Parathyroid adenoma (tissue), 2 donors: Measurements from ENCODE around the gene MALRD1.

Experiments
- H2AFZ ChIP-seq: fragments of 300-600 bp; sonication (generic); one replicate; pipeline ENCODE4 v1.7.0; 2017; ENCODE audit warnings: antibody characterized with exemption, mild to moderate bottlenecking
- H3K27ac ChIP-seq: fragments of 300-600 bp; sonication (generic); one replicate; pipeline ENCODE4 v1.7.0; 2017
- H3K27me3 ChIP-seq: fragments of 300-600 bp; sonication (generic); one replicate; pipeline ENCODE4 v1.7.0; 2017; ENCODE audit warnings: low read length; ENCODE audit not compliant: control insufficient read depth, insufficient read depth
- H3K36me3 ChIP-seq: fragments of 300-600 bp; sonication (generic); one replicate; pipeline ENCODE4 v1.7.0; 2017; ENCODE audit warnings: low read length; ENCODE audit not compliant: control insufficient read depth, insufficient read depth
- H3K4me1 ChIP-seq: fragments of 300-600 bp; sonication (generic); one replicate; pipeline ENCODE4 v1.7.0; 2017; ENCODE audit warnings: control low read depth
- H3K4me2 ChIP-seq: fragments of 300-600 bp; sonication (generic); one replicate; pipeline ENCODE4 v1.7.0; 2017; ENCODE audit warnings: low read length
- H3K4me3 ChIP-seq: fragments of 300-600 bp; sonication (generic); one replicate; pipeline ENCODE4 v1.7.0; 2017; ENCODE audit warnings: low read depth, low read length
- H3K79me2 ChIP-seq: fragments of 300-600 bp; sonication (generic); one replicate; pipeline ENCODE4 v1.7.0; 2017; ENCODE audit warnings: control low read depth
- H3K9ac ChIP-seq: fragments of 300-600 bp; sonication (generic); one replicate; pipeline ENCODE4 v1.7.0; 2017; ENCODE audit warnings: mild to moderate bottlenecking
- H3K9me3 ChIP-seq: fragments of 300-600 bp; sonication (generic); one replicate; pipeline ENCODE4 v1.7.0; 2017; ENCODE audit warnings: low read length; ENCODE audit not compliant: control insufficient read depth
- CTCF ChIP-seq: fragments of 300-600 bp; sonication (generic); IDR thresholded peaks from one replicate; pipeline ENCODE4 v1.7.0; 2017; ENCODE audit warnings: antibody characterized with exemption, mild to moderate bottlenecking
- donor health status: primary hyperparathyroidism.

The MALRD1 gene

GRCh38 chr10:19283285-19283684 lies 234.7 kb downstream of the MALRD1 start:
- Histone ChIP-seq H3K36me3 (no peaks in the 10 kb centered on the region), H3K4me1 (no peaks in the 10 kb centered on the region), H3K9ac (no peak overlapping the region), H3K27ac (no peak overlapping the region), H3K9me3 (no peaks in the 10 kb centered on the region), H3K79me2 (no peaks in the 10 kb centered on the region), H3K27me3 (no peaks in the 10 kb centered on the region), H2AFZ (no peak overlapping the region), H3K4me3 (no peak overlapping the region), H3K4me2 (no peak overlapping the region)
- TF ChIP-seq CTCF, result no peak

GRCh38 chr10:19283786-19284185 lies 235.2 kb downstream of the MALRD1 start:
- Histone ChIP-seq H3K27ac (no peak overlapping the region), H3K9ac (no peak overlapping the region), H3K79me2 (no peaks in the 10 kb centered on the region), H2AFZ (no peak overlapping the region), H3K27me3 (no peaks in the 10 kb centered on the region), H3K9me3 (no peaks in the 10 kb centered on the region), H3K4me3 (no peak overlapping the region), H3K36me3 (no peaks in the 10 kb centered on the region), H3K4me1 (no peaks in the 10 kb centered on the region), H3K4me2 (no peak overlapping the region)
- TF ChIP-seq CTCF, result no peak

- Histone ChIP-seq H2AFZ (no peak overlapping the region), H3K79me2 (no peaks in the 10 kb centered on the region), H3K27me3 (no peaks in the 10 kb centered on the region), H3K4me3 (no peak overlapping the region), H3K4me2 (no peak overlapping the region), H3K9ac (no peak overlapping the region), H3K27ac (no peak overlapping the region), H3K4me1 (no peaks in the 10 kb centered on the region), H3K9me3 (no peaks in the 10 kb centered on the region), H3K36me3 (no peaks in the 10 kb centered on the region)
- TF ChIP-seq CTCF, result no peak
Observed at GRCh38 chr10:19290770-19291169, 242.2 kb downstream of the MALRD1 start.

GRCh38 chr10:19294233-19294632 lies 245.6 kb downstream of the MALRD1 start:
- H3K4me1 ChIP-seq, result no peaks in the 10 kb centered on the region
- no peak overlapping the region for H3K4me3 ChIP-seq
- H3K27me3 ChIP-seq, result no peaks in the 10 kb centered on the region
- no peaks in the 10 kb centered on the region for H3K36me3 ChIP-seq
- no peaks in the 10 kb centered on the region for H3K79me2 ChIP-seq
- no peak overlapping the region for H2AFZ ChIP-seq
- H3K4me2 ChIP-seq, result no peak overlapping the region
- H3K9ac ChIP-seq, result no peak overlapping the region
- no peak overlapping the region for H3K27ac ChIP-seq
- H3K9me3 ChIP-seq, result no peaks in the 10 kb centered on the region
- TF ChIP-seq CTCF, result no peak

- no peak overlapping the region for H2AFZ ChIP-seq
- H3K4me2 ChIP-seq, result no peak overlapping the region
- H3K27me3 ChIP-seq, result no peaks in the 10 kb centered on the region
- H3K4me3 ChIP-seq, result no peak overlapping the region
- H3K27ac ChIP-seq, result no peak overlapping the region
- H3K4me1 ChIP-seq, result no peaks in the 10 kb centered on the region
- no peaks in the 10 kb centered on the region for H3K79me2 ChIP-seq
- H3K9ac ChIP-seq, result no peak overlapping the region
- no peak for TF ChIP-seq CTCF
- H3K36me3 ChIP-seq, result no peaks in the 10 kb centered on the region
- no peaks in the 10 kb centered on the region for H3K9me3 ChIP-seq
Observed at GRCh38 chr10:19299645-19300044, 251.0 kb downstream of the MALRD1 start.
